Middle frontal gyrus (tissue), 1 donor: Measurements from ENCODE around the gene FUS.

Source experiments
- DNase-seq: peaks from one replicate; pipeline ENCODE4 v3.0.0-alpha.2; 2015; ENCODE audit warnings: low spot score; ENCODE audit errors: extremely low spot score

Gene FUS

DNA sequence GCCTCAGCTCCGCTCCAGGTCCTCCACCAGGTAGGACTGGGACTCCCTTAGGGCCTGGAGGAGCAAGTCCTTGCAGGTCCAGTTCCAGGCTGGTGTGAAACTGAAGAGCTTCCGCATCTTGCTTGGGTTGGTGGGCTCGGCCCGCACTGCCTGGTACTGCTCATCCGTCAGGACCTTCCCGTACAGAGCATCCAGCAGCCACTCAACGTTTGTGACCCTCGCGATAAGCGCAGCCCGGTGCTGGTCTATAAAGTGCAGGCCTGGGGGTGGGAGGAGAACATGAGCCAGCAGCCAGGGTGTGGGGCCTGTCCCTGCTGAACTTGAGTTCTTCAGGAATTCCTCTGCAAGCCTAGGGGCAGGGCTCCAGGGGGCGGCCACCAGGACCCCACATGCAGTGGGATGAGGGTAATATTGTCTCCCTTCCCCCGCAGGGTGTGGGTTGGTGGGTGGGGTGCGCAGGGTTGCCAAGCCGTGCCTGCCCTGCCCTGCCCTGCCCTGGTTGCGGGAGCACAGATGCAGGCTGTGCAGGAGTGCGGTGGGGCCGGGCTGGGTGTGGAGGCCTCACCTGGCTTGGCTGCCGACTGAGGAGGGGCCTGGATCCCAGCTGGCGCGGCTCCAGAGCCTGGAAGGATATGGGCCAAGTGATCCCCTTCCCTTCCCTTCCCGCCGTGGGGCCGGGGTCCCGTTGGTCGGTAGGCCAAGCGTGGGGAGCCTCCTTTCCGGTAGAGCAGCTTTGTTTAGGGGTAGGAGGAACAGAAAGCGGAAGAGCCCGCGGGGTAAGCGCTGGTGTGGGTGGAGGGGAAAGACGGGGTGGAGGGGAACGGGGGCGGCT is 21.9 kb downstream of the FUS start:
- no peak for DNase-seq

DNA sequence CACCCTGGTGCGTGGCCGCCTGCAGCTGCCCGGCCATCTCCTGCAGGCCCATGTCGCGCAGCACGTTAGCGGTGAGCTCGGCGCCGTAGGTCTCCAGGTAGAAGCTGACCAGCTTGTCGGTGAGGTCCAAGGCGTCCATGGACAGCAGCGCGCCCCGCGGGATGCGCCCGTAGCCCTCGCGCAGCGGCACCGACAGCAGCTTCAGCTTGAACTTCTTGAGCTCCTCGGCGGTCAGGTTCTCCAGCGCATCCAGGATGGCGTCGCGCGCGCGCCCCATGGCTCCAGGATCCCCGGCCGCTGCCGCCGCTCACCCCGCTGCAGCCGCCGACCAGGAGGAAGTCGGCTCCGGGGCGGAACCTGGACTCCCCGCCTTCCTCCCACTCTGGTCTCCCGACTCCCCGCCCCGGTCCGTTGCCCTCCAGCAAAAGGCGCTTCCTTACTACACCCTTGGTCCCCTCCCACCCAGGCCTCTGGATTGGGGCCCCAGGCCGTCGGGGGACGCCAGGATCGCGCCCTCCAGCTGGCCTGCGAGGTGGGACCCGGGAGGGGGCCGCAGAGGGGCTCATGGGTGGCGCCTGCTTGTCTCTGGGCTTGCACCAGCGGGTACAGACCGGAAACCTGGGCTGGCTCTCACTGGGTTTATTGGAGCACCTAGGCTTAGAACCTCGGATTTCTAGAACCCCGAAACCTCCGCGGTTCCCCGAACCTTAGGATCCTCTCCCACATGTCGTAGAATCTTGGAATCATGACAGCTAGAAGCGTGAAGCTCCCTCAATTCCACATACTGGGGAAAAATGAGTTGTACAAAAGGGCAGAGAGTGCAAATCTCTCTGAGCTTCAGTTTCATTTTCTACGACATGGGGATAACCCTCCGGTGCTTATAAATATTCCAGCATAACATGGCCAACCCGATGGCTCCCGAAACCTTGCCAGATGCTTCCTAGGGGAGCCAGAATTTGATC is 22.8 kb downstream of the FUS start, which contains the start of gene PYCARD:
Gene PYCARD (minus strand): TSS at position 347 of the 962 bp plus-strand sequence. CDS start 70 bp downstream, at position 277.
- DNase-seq: no peak

- no peak for DNase-seq
Measured at GRCh38 chr16:31204871-31205666, 25.1 kb downstream of the FUS start.

DNA sequence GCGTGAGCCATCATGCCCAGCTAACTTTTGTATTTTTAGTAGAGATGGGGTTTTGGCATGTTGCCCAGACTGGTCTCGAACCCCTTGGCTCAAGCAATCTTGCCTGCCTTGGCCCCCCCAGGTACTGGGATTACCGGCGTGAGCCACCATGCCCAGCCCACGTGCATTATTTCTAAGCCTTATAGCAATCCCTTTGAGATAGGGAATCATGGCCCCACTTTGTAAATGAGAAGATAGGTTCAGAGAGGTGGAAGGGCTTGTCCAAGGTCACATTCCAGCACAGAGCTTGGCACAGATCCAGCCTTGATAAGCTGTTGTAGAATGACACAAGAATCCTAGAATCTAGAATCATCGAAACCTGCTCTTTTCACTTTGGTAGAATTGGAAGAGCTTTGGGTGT is 26.8 kb downstream of the FUS start:
- DNase-seq: no peak

GRCh38 chr16:31213342-31213741 is 33.4 kb downstream of the FUS start:
- no peak for DNase-seq

DNA sequence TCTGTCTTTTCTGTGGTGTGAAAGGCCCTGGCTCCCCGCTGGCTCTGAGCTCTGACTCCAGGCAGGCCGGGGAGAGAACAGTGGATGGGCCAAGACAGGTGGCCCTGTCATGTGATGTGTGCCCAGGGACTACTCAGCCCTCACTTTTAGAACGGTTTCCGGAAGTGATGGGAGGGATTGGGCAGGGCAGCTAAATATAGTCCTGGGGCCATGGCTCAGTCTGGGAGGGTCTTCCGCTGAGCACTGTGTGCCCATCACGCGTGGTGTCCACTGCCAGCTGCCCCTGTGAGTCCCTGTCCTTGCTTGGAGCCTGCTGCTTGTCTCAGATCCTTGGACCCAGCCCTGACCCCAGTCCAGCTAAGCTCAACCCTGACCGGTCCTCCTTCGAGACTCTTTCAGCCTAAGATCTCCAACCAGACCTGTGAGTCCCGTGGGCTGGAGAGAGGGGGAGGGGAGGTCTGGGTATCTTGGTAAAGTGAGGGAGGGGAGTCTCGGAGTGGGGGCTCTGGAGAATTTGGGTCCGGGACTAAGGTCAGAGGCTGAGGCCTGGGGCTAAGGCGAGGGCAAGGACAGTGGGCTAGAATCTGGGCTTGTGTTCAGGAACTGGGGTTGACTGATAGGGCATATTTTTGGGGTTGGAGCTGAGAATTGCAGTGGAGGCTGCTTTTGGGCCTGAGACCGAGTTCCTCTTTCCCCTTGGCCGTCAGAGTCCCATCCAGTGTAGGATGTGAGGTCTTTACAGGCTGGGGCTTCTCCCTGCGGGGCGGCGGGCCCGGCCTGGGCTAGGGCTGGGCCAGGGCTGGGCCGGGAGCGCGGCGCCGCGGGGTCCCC is 34.2 kb downstream of the FUS start, which contains the start of gene TRIM72:
Gene TRIM72 (plus strand): TSS at position 243 of the 831 bp plus-strand sequence. CDS start 620 bp downstream, outside the sequence.
- DNase-seq: no peak

GRCh38 chr16:31214708-31215286 is 34.9 kb downstream of the FUS start:
- no peak for DNase-seq

DNA sequence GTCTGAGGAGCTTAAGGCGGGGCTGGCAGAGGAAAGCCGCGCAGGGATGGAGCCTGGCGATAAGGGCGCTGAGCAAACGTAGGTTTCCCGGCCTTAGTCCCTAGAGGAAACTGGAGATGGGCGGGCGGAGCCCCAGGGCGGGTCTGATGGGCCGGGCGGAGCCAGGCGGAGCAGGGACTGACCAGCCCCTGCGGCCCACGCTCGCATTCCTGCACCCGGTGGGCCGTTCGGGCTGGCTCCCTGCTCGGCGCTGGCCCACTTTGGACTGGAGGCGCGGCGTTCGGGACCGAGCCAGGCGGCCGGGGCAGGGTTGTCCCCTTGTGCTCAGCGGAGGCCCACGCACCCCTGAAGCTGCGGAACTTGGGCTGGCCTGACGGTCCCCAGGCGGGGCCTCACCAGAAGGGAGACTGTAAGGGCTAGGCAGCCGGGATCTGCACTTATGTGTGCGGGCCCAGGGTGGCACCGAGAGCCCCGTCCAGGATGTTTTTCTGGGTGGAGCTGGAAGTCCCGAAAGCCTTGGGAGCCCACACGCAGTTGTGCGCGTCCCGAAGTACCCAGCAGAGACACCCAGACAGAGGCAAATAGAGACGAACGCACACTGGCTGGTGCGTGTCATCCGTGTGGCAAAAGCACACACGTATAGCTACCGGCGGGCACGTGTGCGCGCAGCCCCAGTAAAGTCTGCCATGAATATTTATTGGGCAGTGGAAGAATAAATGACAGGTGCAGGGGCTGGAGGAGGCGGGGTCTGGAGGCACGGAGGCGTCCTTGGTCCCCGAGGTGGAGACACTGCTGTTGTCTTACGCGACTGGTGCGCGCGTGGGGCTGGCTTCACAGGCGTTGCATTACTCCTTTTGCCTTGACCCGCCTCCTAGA is 35.6 kb downstream of the FUS start:
- no peak for DNase-seq

DNA sequence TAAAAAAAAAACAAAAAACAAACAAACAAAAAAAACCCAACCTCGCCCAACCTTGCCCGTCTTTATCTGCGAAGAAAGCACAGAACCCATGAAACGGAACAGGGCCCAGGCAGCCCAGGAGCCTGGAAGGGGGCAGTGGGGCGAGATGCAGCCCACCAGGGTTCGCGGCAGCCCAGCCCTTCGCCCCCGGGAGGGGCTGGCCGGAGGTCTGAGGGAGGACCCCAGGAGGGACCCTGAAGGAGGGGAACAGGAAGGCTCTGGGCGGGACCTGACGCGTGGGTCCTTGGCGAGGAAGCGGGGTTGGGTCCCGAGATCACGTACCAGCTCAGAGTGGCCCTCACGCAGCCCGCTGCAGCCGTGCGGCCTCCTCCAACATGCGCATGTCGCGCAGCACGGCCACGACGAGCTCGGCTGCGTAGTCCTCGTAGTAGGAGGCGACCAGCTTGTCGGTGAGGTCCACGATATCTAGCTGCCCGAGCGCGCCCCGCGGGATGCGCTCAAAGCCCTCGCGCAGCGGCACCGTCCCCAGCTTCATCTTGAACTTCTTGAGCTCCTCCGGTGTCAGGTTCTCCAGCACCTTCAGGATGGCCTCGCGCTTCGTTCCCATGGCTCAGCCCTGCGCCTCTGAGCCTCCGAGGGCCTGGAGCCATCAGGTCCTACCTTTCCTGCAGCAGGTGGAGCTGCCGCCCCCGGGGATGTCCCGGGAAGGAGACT is 36.6 kb downstream of the FUS start, which contains the start of gene PYDC1:
Gene PYDC1 (minus strand): TSS at position 714 of the 714 bp plus-strand sequence. CDS start 107 bp downstream, at position 607.
- DNase-seq: no peak

- DNase-seq: no peak
Measured at GRCh38 chr16:31217136-31217530, 37.2 kb downstream of the FUS start.

DNA sequence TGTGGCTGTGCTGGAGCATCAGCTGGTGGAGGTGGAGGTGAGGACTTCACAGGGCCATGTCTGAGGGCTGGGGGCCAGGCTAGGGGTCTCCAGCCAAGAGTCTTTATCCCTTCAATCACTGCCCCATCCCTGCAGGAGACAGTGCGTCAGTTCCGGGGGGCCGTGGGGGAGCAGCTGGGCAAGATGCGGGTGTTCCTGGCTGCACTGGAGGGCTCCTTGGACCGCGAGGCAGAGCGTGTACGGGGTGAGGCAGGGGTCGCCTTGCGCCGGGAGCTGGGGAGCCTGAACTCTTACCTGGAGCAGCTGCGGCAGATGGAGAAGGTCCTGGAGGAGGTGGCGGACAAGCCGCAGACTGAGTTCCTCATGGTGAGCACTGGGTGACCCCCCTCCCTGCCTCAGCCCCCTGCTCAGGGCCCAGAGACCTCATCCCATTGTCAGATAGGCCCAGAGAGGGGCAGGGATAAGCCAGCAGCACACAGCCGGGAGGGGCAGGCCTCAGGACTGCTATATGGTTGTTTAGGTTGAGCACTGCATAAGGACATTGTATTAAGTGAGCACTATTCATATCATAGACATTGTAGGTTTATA is 39.3 kb downstream of the FUS start:
- no peak for DNase-seq

GRCh38 chr16:31221357-31222160 is 41.6 kb downstream of the FUS start:
- DNase-seq: no peak

- no peak for DNase-seq
Measured at GRCh38 chr16:31223044-31223443, 43.1 kb downstream of the FUS start.

- no peak for DNase-seq
Measured at GRCh38 chr16:31224092-31224955, 44.4 kb downstream of the FUS start.

- DNase-seq: no peak
Measured at GRCh38 chr16:31225193-31225592, 45.3 kb downstream of the FUS start.

DNA sequence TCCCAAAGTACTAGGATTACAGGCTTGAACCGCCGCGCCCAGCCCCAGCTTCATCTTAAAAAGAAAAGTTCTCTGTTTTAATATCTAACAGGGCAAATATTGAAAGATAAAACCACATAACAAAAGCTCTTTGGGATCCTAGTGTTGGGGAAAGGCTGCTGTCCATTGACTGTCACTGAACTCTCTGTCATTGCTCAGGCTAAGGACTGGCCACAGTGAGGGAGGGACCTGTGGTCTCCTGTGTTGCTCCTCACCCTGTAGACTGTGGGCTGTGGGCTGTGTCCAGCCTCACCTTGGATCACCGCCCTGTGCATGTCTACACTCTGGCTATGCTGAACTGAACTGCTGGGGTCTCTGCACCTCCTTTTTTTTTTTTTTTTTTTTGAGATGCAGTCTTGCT is 48.3 kb downstream of the FUS start:
- no peak for DNase-seq
